NK-92 treated with Interleukin-12 subunit alpha and Interleukin-12 subunit beta, amount 100 ng/mL, for 24 hours (cell line): Measurements from ENCODE around the gene KRTAP2-4.
"Not testable (repeated sequence)": the region's sequence is repeated elsewhere in the genome, so short reads cannot be mapped to it uniquely, and the experiment has no call there.

Experiments used
- DNase-seq: peaks from one replicate; lab custom pipeline; 2025; lab: John Stamatoyannopoulos, UW

Gene KRTAP2-4

DNA sequence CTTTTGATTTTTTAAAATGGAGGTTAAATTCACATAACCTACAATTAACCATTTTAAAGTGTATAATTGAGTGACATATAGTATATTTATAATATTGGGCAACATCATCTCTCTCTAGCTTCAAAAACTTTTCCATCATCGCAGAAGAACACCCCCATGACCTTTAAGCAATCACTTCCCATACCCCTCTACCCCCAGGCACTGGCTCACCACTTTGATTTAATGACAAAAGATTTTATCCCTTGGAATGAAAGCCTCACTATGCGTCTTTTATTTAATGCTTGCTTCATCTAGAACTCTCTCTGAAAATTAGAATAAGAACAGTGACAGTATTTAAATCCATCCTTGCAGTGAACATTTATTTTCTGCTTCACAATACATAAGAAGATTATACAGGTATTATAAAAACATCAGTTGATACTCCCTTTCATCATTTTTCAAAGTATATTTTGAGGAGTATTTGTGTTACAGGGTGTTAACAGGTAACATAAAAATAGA lies 27.8 kb downstream of the KRTAP2-4 start:
- DNase-seq: no peak

DNA sequence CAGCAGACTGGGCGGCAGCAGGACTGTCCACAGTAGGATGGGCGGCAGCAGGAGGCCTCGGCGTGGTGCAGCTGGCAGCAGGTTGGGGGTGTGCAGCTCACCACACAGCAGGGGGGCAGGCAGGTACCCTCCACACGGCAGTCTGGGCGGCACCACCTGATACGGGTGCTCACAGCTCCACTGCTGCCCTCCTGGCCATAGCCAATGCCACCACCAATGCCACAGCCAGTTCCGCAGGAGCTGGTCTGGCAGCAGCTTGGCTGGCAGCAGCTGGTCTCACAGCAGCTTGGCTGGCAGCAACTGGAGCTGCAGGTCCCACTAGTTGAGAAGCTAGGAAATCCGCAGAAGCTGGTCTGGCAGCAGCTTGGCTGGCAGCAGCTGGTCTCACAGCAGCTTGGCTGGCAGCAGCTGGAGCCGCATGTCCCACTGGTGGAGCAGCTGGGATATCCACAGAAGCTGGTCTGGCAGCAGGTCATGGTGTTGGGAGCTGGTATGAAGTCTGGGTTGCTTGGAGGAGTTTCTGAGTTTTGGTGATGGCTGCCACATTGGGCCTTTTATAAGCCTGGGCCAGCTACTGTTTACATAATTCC lies 31.2 kb downstream of the KRTAP2-4 start, which contains the start of gene KRTAP1-3:
Gene KRTAP1-3, minus strand, starts transcription at position 529 of the 590 bp plus-strand sequence. Its CDS starts 53 bp downstream, at position 476.
- DNase-seq: not testable (repeated sequence)

DNA sequence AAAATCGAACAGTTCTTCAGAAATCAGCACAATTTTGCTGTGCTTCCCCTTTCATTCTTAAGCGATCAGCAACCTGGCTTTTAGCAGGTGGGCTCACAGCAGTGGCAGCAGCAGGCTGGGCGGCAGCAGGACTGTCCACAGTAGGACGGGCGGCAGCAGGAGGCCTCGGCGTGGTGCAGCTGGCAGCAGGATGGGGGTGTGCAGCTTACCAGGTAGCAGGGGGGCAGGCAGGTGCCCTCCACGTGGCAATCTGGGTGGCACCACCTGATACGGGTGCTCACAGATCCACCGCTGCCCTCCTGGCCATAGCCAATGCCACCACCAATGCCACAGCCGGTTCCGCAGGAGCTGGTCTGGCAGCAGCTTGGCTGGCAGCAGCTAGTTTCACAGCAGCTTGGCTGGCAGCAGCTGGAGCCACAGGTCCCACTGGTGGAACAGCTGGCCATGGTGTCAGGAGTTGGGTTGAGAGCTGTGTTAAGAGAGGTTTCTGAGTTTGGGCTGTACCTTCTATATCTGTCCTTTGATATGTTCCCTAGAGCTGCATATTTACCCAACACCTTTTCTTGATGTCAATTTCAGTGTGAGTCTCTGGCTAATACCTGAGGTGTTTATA lies 35.9 kb downstream of the KRTAP2-4 start, which contains the start of gene KRTAP1-4:
Gene KRTAP1-4, minus strand, starts transcription at position 563 of the 613 bp plus-strand sequence. Its CDS starts 117 bp downstream, at position 446.
- DNase-seq: no peak

DNA sequence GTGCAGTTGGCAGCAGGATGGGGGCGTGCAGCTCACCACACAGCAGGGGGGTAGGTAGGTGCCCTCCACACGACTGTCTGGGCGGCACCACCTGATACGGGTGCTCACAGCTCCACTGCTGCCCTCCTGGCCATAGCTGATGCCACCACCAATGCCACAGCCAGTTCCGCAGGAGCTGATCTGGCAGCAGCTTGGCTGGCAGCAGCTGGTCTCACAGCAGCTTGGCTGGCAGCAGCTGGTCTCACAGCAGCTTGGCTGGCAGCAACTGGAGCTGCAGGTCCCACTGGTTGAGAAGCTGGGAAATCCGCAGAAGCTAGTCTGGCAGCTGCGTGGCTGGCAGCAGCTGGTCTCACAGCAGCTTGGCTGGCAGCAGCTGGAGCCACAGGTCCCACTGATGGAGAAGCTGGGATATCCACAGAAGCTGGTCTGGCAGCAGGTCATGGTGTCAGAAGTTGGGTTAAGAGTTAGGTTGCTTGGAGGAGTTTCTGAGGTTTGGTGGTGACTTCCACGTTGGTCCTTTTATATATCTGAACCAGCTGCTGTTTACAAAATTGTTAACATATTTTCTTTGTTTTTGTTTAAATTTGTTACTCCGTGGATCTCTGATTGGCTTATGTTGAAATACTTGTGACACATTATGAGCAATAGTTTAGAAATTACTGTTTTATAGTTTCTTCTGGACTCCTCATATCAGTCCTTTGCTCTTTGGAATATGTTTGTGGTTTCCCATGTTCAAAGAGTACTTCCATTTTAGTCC lies 38.8 kb downstream of the KRTAP2-4 start, which contains the start of gene KRTAP1-5:
Gene KRTAP1-5, minus strand, starts transcription at position 494 of the 757 bp plus-strand sequence. Its CDS starts 53 bp downstream, at position 441.
- no peak for DNase-seq

DNA sequence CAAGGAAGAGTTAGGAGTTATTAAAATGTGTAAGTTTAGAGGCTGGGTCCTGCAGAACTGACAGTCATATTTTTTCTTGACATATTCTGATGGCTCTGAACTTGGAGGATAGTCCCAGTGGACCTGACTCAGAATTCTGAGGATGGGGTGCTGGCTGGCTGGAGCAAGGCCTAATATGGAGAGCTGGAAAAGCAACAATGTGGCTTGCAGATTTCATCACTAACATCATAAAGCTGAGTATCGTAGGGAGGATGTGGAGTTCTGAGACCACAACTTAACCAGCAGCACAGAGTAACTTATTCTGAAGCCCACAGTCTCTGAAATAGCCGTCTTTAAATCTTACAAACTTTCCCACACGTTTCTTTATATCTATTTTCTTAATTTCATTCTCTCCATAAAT lies 41.0 kb downstream of the KRTAP2-4 start:
- DNase-seq: no peak

DNA sequence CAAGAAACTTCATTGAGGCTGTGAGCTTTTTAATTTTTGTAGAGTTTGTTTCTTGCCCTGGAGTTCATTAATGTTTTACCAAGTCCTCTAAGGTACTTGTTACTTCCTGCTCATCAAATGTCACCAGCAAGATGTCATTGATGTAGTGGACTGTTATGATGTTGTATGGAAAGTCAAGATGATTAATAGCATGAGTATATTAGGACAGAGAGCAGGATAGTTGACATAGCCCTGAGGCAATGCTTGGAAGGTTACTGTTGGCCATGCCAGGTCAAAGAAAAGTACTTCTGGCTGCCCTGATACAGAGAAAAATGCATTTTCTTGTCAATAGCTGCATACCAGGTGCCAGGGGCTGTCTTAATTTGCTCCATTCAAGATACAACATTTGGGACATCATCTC lies 45.3 kb downstream of the KRTAP2-4 start:
- DNase-seq: no peak

- DNase-seq: no peak
Measured at GRCh38 chr17:41019415-41019814, 46.3 kb downstream of the KRTAP2-4 start.

DNA sequence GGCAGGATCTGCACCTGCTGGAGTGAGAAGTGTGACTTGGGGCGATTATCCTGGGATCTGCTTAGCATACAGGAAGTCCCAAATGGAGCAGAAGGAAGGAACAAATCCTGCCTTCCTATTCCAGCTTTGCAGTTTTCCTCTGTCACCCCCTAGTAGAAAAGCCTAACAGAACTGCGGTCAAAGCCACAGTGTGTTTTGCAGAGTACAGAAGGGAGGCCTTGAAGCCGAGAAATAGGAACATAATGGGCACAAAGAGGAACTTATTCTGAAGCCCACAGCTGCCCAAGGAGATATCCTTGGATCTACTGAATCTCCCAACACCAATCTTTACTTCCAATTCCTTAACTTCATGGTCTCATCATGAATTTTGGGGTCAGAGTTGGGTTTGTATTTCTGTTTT lies 47.1 kb downstream of the KRTAP2-4 start:
- DNase-seq: no peak

DNA sequence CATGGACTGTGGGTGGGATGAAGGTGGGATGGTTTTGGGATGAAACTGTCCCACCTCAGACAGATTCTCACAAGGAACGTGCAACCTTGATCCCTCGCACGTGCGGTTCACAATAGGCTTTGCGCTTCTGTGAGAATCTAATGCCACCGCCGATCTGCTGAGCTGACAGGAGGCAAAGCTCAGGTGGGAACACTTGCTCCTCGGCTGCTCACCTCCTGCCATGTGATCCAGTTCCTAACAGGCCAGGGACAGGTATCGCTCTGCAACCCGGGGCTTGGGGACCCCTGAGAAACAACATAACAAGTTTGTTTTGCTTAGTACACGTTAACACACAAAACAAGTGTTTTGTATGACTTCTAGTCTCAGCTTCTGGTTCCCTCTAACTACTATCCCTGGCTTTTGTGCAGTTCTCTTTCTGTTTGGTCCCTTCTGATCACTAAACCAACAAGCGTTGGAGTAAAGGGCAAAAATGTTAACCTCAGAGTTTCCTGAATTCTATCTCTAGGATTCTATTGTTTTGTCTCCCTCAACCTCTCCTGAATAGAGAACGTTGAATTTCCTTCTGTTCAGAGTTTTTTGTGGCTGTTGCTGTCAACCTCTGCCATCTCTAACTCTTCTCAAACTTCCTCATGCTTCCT lies 49.0 kb downstream of the KRTAP2-4 start:
- no peak for DNase-seq

DNA sequence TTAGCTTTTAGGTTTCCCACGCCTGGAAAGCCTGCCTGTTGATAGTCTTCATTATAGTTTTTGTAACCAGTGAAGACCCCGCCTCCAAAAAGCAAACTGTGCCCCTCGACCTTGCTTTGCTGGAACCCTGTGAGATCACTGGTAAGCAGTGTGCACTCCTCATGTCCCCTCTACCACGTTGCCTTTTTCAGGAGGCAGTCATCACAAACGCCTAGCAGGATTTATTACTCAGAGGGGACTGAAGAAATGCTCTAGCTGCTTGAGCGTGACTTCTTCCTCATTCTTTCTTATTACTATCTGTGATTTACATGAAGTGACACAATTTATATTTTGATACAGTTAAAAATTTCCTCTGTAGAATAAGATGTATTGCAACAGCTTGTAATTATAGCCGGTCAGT lies 50.2 kb downstream of the KRTAP2-4 start:
- no peak for DNase-seq
